Measurements from ENCODE around the gene FAR1.
"Not testable (repeated sequence)": the region's sequence is repeated elsewhere in the genome, so short reads cannot be mapped to it uniquely, and the experiment has no call there.

FAR1 gene, protein sequence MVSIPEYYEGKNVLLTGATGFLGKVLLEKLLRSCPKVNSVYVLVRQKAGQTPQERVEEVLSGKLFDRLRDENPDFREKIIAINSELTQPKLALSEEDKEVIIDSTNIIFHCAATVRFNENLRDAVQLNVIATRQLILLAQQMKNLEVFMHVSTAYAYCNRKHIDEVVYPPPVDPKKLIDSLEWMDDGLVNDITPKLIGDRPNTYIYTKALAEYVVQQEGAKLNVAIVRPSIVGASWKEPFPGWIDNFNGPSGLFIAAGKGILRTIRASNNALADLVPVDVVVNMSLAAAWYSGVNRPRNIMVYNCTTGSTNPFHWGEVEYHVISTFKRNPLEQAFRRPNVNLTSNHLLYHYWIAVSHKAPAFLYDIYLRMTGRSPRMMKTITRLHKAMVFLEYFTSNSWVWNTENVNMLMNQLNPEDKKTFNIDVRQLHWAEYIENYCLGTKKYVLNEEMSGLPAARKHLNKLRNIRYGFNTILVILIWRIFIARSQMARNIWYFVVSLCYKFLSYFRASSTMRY

DNA sequence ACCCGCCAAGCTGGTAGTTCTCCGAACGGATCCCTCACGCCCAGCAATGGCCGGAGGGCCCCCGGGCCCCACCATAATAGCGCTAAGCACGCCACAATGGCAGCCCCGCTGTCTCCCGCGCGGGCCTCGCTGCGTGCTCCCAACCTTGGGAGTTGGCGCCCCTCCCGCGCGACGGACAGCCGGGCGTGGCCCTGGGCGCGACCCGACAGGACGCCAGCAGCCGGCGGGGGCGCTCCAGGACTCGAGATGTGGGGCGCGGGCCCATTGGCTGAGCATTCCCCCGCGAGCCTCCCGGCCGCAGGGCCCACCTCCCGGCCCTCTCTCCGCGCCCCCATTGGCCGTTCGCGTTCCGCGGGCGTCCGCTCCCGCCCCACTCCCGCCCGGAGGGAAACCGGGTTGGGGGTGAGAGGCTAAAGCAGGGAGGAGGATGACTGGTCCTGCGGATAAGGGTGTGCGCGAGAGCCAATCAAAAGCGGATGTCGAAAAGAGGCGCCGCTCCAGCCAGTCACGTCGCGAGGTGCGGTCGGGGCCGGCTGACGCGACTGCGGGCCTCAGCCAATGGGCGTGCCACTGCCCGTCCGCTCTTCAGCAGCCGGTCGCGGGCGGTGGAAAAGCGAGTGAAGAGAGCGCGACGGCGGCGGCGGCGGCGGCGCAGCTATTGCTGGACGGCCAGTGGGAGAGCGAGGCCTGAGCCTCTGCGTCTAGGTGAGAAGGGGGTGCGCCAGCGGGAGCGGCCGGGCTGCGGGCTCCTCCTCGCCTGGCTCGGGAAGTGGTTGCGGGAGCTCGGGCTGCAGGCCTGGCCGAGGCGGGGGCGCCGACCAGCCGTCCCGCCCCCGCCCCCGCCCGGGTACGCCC, at the start of gene FAR1:
Gene FAR1, plus strand, starts transcription at position 567 of the 855 bp plus-strand sequence. CDS start 26,098 bp downstream, outside the sequence.
- peak; percentile 96 for DNase-seq

DNA sequence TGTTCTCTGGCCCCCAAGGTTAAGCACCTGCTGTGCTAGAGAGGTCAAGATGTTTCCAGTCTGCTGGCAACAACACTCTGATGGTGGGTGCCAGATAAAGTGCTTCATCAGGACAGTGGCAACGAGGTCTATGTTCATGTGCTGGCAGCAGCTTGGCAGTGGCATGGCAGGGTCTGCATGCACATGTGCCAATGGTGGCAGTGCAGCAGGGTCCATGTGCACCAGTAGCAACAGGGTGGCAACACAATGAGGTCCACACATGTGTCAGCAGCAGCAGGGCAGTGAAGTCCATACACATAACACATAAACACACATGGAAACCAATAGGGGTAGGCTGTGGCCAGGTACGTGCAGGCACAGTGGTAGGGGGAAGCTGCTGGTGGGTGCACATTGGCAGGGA, 48.4 kb upstream of the FAR1 start:
- DNase-seq: no peak

DNA sequence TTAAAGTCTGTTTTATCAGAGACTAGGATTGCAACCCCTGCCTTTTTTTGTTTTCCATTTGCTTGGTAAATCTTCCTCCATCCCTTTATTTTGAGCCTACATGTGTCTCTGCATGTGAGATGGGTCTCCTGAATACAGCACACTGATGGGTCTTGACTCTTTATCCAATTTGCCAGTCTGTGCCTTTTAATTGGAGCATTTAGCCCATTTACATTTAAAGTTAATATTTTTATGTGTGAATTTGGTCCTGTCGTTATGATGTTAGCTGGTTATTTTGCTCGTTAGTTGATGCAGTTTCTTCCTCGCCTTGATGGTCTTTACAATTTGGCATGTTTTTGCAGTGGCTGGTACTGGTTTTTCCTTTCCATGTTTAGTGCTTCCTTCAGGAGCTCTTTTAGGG, 41.6 kb upstream of the FAR1 start:
- not testable (repeated sequence) for DNase-seq

DNA sequence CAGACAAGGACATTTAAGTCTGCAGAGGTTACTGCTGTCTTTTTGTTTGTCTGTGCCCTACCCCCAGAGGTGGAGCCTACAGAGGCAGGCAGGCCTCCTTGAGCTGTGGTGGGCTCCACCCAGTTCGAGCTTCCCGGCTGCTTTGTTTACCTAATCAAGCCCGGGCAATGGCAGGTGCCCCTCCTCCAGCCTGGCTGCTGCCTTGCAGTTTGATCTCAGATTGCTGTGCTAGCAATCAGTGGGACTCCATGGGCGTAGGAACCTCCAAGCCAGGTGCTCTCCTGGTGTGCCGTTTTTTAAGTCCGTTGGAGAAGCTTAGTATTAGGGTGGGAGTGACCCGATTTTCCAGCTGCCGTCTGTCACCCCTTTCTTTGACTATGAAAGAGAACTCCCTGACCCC, 39.8 kb upstream of the FAR1 start:
- DNase-seq: not testable (repeated sequence)

DNA sequence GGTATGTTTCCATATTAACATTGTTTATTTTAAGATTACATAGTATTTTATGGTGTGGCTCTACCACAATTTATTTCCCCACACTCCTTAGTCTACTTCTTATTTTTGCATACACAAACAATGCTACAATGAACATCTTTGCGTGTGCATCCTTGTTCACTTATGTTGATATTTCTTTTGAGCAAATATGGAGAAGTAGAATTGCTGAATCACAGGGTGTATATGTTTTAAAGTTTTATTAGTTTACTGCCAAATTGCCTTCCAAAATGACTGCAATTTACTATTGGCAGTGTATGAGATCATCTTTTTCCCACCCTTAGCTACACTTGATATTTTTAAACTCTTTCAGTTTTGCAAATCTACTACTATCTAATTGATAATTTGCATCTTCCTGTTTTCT, 38.7 kb upstream of the FAR1 start:
- DNase-seq: no peak

DNA sequence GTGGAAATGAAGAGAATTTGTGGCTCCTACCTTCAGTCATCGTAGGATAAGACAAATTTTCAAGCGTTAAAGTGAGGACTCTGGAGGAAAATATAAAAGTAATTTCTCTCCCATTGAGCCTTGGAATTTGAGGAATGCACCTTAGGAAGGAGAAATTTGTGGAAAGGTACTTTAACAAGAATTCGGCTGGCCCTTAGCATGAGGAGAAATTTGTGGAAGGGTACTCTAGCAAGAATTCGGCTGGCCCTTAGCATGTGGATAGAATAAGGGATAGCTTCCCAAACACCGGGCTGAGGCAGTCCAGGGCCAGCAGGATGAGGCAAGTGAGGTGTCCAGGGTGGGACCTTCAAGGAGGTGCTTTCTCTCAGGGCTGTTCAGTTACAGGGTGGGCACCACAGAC, 33.2 kb upstream of the FAR1 start:
- DNase-seq: no peak

DNA sequence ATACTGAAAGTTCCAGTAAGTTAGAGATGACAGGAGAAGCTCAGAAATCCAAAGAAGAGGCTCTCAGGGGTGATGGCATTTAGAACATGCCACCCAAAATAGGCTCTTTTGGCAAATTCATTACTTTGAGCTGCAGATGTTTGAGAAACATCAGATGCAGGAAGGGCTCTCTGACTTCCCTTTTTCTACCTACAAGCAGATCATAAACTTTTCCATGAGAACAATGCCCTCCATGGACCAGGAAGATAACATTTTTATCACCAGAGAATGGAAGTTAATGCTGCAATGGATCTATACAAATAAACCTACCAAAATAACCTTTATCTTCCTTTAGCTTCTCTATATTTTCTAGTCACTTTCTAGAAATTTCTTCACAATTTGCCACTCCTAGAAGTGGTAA, 32.7 kb upstream of the FAR1 start:
- no peak for DNase-seq

DNA sequence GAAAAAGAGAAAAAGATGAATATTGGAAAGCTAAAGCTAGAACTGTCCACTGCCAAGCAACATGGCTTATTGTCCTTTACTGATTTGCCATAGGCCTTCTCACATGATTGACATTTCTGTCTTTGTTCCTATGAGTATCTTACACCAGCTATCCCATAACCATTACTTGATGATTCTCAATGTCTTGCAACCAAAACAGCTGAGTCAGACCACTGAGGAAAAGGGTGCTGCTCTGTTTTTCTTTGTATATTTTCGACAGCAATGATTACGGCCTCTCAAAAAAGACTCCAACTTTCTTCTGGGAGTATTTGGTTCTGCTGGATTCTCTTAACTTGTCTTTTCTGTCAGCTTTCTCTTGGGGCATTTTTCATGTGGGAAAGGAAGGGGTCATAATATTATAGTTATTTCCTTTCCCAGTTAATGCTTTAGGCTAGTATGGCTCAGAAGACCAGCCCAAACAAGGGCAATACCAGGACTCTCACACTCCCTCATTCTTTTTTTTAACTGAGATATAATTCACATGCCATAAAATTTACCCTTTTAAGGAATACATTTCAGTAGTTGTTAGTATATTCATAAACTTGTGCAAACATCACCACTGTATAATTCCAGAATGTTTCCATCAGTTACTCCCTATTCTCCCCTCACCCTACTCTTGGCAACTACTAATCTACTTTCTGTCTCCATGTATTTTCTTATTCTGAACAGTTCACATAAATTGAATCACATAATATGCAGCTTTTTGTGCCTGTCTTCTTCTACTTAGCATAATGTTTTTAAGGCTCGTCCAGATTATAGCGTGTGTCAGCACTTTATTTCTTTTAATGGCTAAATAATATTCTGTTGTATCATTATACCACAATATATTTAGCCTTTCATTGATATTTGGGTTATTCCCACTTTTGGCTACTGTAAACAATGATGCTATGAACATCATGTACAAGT, 31.1 kb upstream of the FAR1 start:
- no peak for DNase-seq

DNA sequence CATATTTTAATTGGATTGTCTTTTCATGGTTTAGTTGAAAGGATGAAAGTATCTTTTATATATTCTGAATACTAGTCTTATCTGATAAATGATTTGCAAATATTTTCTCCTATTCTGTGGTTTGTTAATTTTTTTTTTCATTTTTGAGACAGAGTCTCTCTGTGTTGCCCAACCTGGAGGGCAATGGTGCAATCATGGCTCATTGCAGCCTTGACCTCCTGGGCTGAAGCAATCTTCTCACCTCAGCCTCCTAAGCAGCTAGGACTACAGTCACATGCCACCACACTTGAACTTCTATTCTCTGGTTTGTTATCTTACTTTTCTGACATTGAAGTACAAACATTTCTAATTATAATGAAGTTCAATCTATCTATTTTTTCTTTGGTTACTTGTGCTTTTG, 30.0 kb upstream of the FAR1 start:
- no peak for DNase-seq

DNA sequence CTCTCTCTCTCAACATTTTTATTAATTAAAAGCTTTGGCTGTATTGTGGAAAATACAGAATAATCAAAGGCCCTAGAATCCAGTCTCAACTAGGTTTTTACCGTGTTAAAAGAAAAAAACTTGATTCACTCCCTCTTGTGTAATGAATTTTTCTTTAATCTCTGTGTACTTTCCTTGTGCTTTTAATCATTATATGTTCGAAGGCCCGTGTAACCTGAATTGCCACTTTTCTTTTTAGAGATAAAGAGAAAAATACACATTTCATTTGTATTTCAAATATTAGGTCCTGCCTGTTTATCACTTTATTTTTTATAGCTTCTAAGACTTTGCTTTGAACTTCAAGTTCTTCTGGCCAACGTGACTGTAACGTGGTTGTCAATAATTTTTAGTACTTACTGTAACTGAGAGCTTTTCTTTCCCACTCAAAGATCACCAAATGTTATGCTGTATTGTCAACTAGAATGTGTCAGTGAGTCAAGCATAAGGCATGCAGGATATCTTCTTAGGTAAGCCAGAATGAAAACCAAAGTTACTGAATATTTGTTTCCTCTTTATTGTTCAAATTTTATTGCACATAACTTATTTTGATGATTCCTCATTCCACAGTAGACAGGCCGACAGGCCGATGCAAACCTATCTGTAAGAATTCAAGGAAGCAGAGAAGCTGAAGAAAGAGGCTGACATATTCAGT, 23.3 kb upstream of the FAR1 start:
- DNase-seq: no peak

DNA sequence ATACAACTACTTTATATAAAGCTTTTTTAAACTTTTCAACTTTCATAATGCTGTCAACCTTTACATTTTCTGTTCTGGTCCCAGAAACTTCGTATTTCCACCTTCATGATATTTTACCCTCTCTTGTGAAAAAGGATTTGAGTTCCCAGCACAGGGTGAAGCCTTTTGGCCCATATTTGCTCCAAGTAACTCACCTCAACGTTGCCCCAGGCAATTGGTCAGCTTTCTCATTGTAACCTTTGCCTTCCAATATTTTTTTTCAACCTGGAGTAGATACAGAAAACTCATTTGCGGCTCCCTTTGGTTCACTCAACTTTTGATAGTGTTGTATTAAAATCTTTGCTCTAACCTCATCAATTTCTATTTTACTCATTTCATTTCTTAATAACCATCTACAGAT, 21.1 kb upstream of the FAR1 start:
- DNase-seq: no peak

DNA sequence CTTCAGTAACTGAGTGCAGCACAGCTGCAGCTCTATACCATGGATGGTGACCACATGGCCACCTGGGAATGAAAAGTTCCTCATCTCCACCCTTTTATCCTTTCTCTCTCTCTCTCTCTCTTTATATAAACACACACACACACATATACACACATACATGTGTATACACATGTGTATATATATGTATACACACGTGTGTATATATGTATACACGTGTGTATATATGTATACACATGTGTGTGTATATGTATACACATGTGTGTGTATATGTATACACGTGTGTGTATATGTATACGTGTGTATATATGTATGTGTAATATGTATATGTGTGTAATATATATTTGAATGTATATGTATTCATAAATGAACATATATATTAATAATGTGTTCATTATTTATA, 18.8 kb upstream of the FAR1 start:
- no peak for DNase-seq

DNA sequence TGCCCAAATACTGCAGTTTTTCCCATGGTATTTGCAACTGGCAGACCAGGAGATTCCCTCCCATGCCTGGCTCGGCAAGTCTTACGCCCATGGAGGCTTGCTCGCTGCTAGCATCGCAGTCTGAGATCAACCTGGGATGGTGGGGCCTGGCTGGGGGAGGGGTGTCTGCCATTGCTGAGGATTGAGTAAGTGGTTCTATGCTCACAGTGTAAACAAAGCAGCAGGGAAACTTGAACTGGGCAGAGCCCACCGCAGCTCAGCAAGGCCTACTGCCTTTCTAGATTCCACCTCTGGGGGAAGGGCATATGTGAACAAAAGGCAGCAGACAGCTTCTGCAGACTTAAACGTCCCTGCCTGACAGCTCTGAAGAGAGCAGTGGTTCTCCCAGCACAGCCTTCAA, 17.0 kb upstream of the FAR1 start:
- not testable (repeated sequence) for DNase-seq

DNA sequence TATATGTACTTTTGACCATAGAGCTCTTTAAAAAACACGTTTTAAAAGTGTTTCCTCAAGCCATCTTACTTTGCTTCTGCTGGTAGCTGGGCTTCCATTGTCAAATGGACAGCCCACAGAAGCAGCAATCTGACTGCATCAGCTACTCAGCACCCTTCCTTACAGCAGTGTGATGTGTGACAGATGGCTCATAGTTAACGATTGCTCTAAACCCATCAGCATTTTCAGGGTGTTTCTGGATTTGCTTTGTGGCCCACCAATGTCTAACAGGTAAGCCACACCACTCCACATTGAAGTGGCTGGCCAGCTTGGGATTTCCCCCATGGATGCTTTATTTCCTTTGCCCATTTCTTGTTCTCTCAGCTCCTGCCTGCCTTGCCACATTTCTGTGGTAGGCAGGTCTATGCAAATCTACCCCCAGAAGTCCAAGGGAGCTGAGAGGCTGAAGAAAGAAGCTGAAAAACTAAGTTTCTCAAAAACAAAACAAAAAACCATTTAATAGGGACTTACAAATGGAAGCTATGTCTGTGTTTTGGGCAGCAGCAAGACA, 7.3 kb upstream of the FAR1 start:
- DNase-seq: no peak

DNA sequence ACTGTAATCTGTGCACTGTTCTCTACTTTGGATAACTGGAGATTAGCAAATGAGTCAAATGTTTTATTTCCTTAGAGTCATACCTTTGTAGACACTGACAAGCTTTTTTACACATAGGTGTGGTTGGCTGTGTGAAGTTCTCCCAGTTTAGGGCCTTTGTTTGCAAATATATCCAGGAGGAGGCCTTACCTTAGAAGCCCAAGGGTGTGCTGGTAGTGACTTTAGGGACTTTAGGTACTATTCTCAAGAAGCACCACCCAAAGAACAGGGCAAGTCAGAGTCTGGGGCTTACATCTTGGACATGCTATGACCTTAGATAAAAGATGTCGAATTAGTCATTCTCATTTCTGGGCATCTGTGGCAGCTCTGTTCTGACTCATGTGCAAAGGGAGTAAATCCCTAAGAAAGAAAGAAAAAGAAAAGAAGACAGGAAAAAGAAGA, 4.8 kb upstream of the FAR1 start:
- DNase-seq: no peak

DNA sequence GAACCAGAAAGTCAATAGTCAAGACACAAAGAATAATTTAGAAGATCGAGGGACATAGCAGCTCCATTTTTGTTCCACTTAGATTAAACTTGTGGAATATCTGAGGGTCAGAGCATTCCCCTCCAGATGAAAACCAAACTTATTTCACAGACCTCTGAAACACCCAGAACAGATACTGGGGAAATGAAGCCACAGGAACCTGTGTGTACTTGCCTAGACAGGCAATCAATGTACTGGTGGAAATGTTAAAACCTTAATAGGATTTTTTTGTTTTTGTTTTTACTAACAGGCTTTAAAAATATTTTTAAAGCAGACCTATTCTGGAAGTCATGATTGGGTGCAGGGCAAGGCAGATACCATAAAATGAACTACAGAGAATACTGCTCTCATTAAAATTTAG, 4.1 kb upstream of the FAR1 start:
- no peak for DNase-seq

DNA sequence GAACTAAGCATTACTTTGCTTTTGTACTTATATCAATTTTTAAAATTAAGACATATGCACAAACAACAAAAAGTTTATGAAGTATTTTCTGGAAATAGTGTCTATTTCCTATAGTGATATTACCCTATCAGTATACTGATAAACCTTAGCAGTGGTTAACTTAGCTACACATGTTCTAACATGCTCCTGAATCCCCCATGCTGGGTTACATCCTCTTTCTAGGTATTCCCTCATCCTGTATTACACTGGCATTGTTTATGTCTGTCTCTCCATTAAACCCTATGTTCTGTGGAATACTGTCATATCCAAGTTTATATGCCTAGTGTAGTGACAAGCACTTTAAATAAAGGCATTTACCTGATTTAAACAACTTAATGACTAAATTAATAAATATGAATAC, 1.8 kb upstream of the FAR1 start:
- peak; percentile 17 for DNase-seq

DNA sequence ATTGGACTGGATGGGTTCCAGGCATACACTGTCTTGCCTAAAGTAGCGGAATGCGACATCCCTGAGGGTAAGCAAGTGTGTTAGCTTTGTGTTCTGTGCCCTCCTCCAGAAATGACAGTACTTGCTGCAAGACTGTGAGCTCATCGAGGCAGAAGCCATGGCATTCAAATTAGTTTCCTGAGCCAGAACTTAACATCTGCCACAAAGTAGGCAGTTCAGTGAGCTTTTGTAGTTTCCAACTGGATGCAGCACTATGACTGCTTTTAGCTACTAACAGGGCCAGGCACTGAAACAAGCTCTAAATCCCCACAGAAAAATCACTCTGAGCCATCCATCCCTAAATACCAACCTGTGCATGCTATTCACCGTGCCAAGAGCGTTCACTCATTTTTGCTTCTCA, 1.2 kb upstream of the FAR1 start:
- no peak for DNase-seq

DNA sequence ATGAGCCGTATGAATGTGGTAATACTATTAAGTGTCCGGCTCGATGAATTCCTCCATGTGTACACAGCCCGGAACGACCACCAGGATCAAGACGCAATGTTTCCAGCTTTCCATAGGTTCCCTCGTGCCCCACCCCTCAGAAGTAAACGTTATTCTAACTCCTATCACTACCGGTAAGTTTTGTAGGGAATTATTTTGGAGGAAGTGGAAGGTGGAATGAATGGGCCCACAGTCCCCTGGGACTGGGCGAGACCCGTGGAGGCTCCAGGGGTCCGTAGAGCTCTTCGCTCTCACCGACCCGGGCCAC, 720 bp upstream of the FAR1 start:
- DNase-seq: no peak

DNA sequence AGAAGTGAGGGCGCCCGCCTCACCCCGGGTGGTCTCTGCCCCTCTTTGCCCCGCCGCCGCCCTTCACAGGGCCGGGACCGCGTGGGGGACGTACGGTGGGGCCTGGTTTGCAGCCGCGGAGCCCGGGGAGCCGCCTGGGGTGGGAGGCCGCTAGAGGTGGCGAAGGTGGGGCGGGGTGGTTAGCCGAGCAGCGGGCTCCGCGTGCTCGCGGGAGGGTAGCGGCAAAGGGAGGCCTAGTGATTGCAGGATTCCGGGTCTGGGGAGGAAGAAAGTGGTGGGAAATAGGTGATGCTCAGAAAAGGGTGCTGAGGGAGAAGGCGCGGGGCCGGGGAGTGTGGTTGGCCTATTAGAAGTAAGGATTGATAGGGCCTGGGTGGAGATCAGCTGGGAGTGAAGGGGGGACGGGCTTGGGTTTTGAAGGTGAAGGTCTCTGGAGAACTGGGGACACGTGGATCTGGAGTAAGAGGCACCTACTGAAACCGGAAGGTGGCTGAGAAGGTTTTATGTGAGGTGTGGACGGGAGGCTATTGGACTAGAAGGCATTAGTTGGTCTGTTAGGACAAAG, 571 bp downstream of the FAR1 start:
- peak; percentile 48 for DNase-seq
